Activated naive CD8-positive, alpha-beta T cell treated with anti-CD3 and anti-CD28 coated beads, Interleukin-2, amount 50 U/mL, for 24 hours (primary cell): ENCODE results near the gene CCDC71L.

Experiments
- ATAC-seq: fragments of 150-1000 bp; cut with Tn5 transposase; one replicate; pipeline ENCODE4 v1.10.0; 2021
- DNase-seq: peaks from one replicate; pipeline ENCODE4 v3.0.0; 2021
- H3K27ac Mint-ChIP-seq: one replicate; pipeline ENCODE4 v1.8.0; 2021; ENCODE audit warnings: mild to moderate bottlenecking, mixed read lengths
- H3K27me3 Mint-ChIP-seq: one replicate; pipeline ENCODE4 v1.8.0; 2021; ENCODE audit warnings: mixed read lengths
- H3K36me3 Mint-ChIP-seq: one replicate; pipeline ENCODE4 v1.8.0; 2021; ENCODE audit warnings: low read depth, mixed read lengths
- H3K4me1 Mint-ChIP-seq: one replicate; pipeline ENCODE4 v1.8.0; 2021; ENCODE audit warnings: mixed read lengths
- H3K4me3 Mint-ChIP-seq: one replicate; pipeline ENCODE4 v1.8.0; 2021; ENCODE audit warnings: mild to moderate bottlenecking, moderate library complexity, mixed read lengths
- H3K9me3 Mint-ChIP-seq: one replicate; pipeline ENCODE4 v1.8.0; 2021; ENCODE audit warnings: mixed read lengths

CCDC71L gene

DNA sequence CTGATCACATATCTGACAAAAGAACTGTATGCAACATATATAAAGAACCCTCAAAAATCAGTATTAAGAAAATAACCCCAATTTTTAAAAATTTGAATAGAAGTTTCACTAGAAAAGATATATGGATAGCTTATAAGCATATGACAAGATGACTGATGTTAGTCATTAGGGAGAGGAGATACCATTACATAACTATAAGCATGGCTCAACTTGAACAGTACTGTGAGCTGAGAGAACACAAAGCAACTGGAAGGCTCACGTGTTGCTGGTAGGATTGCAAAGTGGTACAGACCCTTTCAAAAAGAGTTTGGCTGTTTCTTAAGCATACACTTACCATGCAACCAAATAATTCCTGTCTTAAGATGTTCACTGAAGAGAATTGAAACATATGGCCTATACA, 14.7 kb downstream of the CCDC71L start:
- ATAC-seq (no peak), DNase-seq (no peak)
- no peaks in the 10 kb centered on the region for H3K36me3 Mint-ChIP-seq
- no peak overlapping the region for H3K4me3 Mint-ChIP-seq
- no peaks in the 10 kb centered on the region for H3K4me1 Mint-ChIP-seq
- no peak overlapping the region for H3K27ac Mint-ChIP-seq
- H3K27me3 Mint-ChIP-seq, result peaks cover 5% of the 10 kb centered on the region
- H3K9me3 Mint-ChIP-seq, result no peaks in the 10 kb centered on the region

DNA sequence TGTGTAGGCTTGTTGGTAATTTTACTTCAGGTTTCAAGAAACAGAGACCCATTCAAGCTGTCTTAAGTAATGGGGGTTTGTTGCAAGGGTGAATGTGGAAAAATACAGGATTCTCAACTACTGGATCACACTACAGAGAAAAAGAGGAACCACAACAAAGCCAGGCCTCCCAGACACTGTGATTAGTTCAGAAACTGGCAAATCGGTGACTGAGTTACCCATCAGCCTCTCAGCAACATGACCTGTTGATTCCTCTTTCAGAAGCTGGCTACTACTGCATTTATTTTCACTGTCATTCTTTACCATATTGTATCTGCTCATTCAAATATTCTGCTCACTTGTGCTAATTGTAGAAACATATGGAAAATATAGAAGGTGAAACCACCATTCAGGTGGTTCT, 16.0 kb downstream of the CCDC71L start:
- Mint-ChIP-seq H3K4me1 (no peaks in the 10 kb centered on the region), H3K27ac (no peak overlapping the region), H3K9me3 (no peaks in the 10 kb centered on the region), H3K36me3 (no peaks in the 10 kb centered on the region), H3K4me3 (no peak overlapping the region), H3K27me3 (peaks cover 10% of the 10 kb centered on the region)
- ATAC-seq (no peak), DNase-seq (no peak)

DNA sequence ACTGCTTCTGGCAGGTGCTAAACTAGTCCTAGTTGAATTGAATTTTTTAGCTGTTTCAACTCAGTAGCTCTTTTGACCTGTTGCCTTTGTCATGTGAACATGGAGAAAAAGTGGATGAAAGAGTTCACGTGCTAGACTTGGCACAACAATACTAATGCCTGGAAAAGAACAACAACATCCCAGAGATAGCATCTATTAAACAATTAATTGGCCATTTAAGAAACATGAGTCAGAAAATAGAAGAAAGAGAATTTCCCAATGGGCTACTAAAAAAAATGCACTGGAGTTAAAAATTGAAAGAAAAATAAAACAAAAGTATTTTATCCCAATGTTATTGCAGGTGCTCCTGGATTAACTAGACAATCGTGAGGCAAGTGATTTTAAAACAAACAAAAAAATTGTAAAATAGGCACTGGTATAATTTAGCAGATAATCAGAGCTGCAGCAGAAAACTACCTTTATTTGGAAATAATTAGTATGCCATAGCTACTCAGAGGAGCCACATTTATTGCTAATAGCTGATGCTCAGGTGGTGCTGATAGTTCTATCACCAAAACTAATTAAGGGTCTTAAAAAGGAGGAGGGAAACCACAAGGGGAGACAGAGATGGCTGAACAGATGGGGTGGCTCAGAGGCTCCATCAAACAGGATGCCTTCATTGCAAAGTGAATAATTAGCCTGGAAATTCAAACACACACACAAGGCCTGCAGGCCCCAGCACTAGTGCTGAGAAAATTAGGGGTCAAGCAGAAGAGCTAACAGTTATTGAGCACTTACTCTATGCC, 17.6 kb downstream of the CCDC71L start:
- no peaks in the 10 kb centered on the region for H3K9me3 Mint-ChIP-seq
- DNase-seq, result no peak
- ATAC-seq, result no peak
- H3K27me3 Mint-ChIP-seq, result peaks cover 17% of the 10 kb centered on the region
- no peak overlapping the region for H3K27ac Mint-ChIP-seq
- no peaks in the 10 kb centered on the region for H3K36me3 Mint-ChIP-seq
- H3K4me3 Mint-ChIP-seq, result no peak overlapping the region
- no peaks in the 10 kb centered on the region for H3K4me1 Mint-ChIP-seq

DNA sequence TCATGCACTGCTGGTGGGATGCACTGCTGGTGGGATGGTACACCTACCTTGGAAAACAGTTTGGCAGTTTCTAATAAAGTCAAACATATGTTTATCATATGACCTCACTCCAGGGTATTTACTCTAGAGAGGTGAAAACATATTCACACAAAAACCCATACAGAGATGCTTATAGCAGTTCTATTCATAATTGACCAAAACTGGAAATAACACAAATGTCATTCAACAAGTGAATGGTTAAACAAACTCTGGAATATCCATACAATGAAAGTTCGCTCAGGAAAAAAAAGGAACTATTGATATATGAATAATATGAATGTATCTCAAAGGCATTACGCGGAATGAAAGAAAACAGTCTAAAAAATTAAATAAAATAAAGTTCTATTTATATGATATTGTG, 19.5 kb downstream of the CCDC71L start:
- ATAC-seq (no peak), DNase-seq (no peak)
- H3K4me3 Mint-ChIP-seq, result no peak overlapping the region
- H3K9me3 Mint-ChIP-seq, result no peaks in the 10 kb centered on the region
- no peak overlapping the region for H3K27ac Mint-ChIP-seq
- H3K4me1 Mint-ChIP-seq, result no peaks in the 10 kb centered on the region
- H3K36me3 Mint-ChIP-seq, result no peaks in the 10 kb centered on the region
- peaks cover 18% of the 10 kb centered on the region for H3K27me3 Mint-ChIP-seq

DNA sequence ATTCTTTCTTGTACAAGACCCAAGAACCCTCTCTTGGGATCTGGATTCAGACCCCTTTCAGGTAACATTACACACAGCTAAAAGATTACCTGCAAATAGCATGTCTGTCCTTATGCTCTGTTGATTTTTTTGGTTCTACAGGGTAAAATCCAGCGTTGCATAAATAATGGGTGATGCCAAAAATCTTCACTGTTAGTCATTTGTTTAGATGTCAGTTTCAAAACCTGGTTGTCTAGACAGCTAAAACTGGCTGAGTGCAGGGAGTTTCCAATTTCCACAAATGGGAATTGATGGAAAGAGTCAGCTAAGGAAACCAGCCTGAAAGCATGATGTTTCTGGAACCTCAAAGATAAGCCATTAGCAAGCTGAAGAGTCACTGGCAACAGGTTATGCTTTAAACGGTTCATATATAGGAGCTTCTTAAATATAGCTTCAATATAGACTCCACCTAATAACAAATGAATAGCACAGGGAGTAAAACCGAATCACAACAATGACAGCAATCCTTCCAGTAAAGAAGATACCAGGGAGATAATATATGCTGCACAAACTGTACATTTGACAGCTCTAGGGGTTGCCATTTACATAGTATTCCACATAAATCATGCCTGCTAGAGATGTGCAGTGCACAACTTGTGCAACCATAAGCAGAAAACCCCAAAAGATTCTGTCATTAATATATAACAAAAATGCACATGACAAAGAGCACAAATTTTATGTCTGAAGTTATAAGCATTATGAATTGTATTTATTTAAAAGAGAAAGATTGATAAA, 20.4 kb downstream of the CCDC71L start:
- no peak for ATAC-seq
- no peak for DNase-seq
- H3K4me3 Mint-ChIP-seq, result no peak overlapping the region
- no peaks in the 10 kb centered on the region for H3K4me1 Mint-ChIP-seq
- H3K27ac Mint-ChIP-seq, result no peak overlapping the region
- no peaks in the 10 kb centered on the region for H3K36me3 Mint-ChIP-seq
- peaks cover 19% of the 10 kb centered on the region for H3K27me3 Mint-ChIP-seq
- no peaks in the 10 kb centered on the region for H3K9me3 Mint-ChIP-seq

DNA sequence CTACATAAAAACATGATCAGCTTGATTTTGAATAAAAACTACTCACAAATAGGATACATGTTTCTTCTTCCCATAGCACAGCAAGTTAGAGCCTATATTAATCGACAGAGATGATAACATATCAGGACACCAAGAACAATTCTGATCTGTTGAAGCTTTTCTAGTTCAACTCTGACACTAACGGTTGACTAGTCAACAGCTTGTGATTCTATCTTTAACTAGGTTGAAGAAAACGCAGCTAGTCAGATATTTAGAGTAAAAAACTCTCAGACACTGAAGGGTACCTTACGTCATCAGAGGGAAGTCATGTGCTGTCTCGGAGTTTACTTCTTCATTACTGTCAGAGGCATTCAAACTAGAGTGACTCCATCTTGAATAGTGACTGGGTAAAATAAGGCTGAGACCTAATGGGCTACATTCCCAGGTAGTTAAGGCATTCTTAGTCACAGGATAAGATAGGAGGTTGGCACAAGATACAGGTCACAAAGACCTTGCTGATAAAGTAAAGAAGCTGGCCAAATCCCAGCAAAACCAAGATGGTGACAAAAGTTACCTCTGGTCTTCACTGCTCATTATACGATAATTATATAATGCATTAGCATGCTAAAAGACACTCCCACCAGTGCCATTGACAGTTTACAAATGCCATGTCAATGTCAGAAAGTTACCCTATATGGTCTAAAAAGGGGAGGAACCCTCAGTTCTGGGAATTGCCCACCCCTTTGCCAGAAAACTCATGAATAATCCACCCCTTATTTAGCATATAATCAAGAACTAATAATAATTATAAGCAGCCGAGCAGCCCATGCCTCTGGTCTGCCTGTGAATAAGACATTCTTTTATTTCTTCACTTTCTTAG, 21.3 kb downstream of the CCDC71L start:
- ATAC-seq (no peak), DNase-seq (no peak)
- Mint-ChIP-seq H3K36me3 (no peaks in the 10 kb centered on the region), H3K27me3 (peaks cover 27% of the 10 kb centered on the region), H3K4me3 (no peak overlapping the region), H3K4me1 (no peaks in the 10 kb centered on the region), H3K27ac (no peak overlapping the region), H3K9me3 (no peaks in the 10 kb centered on the region)

DNA sequence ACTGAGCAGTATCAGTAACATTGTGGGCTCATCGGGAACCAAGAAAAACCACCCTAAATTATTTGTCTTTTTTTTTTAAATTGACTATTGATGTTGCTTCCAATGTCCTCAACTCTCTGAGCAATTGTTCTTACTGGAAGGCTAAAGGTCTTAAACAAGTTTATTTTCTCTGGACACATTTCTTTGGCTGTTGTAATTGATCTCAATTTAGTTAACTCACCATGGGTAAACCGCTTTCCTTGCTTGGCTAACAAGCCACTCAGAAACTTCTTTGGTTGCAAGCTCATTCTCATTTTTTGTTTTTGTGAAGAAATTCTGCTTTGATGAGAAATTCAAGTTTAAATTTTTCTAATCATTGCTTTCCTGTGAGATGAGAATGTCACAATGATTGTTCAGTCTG, 25.5 kb downstream of the CCDC71L start:
- no peak for ATAC-seq
- Mint-ChIP-seq H3K4me3 (no peak overlapping the region), H3K27me3 (peaks cover 25% of the 10 kb centered on the region), H3K36me3 (no peaks in the 10 kb centered on the region), H3K9me3 (no peaks in the 10 kb centered on the region), H3K27ac (no peak overlapping the region), H3K4me1 (no peaks in the 10 kb centered on the region)
- DNase-seq, result no peak

DNA sequence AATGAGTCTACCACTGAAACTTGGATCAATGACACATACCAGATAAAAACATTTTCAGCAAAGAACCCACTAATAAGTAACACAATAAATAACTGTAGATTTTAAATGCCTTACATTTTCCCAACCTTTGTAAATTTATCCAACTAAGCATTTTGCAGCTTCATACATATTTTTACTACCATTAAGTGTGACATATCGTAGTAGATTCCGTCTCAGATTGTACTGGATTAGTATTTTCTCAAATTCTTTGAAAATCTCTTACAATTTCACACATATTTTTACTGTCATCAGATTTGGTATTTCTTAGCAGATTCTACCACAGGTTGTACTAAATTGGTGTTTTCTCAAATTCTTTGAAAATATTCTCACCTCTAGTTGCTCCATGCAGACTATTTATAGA, 26.0 kb downstream of the CCDC71L start:
- H3K27me3 Mint-ChIP-seq, result peaks cover 20% of the 10 kb centered on the region
- DNase-seq (no peak), ATAC-seq (no peak)
- H3K36me3 Mint-ChIP-seq, result no peaks in the 10 kb centered on the region
- no peak overlapping the region for H3K27ac Mint-ChIP-seq
- no peaks in the 10 kb centered on the region for H3K4me1 Mint-ChIP-seq
- H3K4me3 Mint-ChIP-seq, result no peak overlapping the region
- H3K9me3 Mint-ChIP-seq, result no peaks in the 10 kb centered on the region

DNA sequence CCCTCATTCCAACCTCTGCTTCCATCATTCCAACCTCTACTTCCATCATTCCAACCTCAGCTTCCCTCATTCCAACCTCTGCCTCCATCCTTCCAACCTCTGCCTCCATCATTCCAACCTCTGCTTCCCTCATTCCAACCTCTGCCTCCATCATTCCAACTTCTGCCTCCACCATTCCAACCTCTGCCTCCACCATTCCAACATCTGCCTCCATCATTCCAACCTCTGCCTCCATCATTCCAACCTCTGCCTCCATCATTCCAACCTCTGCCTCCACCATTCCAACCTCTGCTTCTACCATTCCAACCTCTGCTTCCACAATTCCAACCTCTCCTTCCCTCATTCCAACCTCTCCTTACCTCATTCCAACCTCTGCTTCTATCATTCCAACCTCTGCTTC, 30.3 kb downstream of the CCDC71L start:
- no peaks in the 10 kb centered on the region for H3K9me3 Mint-ChIP-seq
- ATAC-seq, result no peak

DNA sequence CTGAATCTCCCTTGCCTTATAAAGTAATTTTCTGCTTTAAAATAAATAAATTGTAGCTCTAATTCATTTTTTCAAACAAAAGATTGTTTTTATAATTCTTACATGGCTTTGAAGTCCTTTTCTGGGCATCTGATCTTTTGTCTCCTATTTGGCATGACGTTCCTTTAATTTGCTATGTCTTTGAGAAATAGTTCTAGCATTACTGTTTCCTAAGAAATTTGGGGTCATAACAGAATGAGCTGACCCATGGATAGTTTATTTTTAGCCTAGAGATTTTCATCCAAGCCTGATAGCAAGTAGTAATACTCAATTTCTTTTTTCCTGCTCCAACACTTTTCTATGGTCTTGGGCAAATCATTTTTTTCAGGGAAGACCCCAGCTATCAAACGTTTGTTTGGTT, 31.4 kb downstream of the CCDC71L start:
- ATAC-seq, result no peak
- no peaks in the 10 kb centered on the region for H3K4me1 Mint-ChIP-seq
- peaks cover 7% of the 10 kb centered on the region for H3K27me3 Mint-ChIP-seq

More for the DNA sequence above, 30.3 kb downstream of the CCDC71L start:
- Mint-ChIP-seq H3K4me1 (no peaks in the 10 kb centered on the region), H3K36me3 (no peaks in the 10 kb centered on the region), H3K27ac (no peak overlapping the region), H3K4me3 (no peak overlapping the region), H3K27me3 (peaks cover 16% of the 10 kb centered on the region)
- no peak for DNase-seq

DNA sequence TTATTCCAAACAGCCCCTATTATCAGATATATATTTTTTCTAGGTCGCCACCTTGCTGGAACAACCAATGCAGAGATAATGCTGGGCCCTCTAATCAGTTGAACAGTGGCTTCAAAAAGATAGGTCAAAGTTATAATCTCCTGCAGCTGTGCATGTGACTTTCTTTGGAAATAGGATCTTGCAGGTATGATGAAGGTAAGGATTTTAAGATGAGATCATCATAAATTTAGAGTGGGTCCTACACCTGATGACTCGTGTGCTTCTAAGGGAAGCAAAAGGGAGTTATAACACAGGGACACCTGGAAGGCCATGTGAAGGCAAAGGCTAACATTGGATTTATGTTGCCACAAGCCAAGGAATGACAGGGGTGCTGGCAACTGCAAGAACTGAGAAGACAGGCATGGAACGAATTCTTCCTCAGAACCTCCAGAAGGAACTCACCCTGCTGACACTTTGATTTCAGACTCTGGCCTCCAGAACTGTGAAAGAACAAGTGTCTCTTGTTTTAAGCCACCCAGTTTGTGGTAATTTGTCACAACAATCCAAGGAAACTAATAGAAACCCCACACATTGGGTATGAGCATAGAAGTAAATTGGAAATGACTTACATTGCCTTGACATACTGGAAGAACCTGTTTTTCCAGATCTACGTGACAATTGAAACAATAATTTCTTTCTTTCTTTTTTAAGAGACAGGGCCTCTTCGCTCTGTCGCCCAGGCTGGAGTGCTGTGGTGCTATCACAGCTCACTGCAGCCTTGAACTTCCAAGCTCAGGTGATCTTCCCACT, 34.4 kb downstream of the CCDC71L start:
- Mint-ChIP-seq H3K36me3 (no peaks in the 10 kb centered on the region), H3K4me3 (no peak overlapping the region), H3K9me3 (peaks cover 7% of the 10 kb centered on the region), H3K4me1 (no peaks in the 10 kb centered on the region), H3K27me3 (peaks cover 13% of the 10 kb centered on the region), H3K27ac (no peak overlapping the region)
- no peak for ATAC-seq
- no peak for DNase-seq

More for the DNA sequence above, 31.4 kb downstream of the CCDC71L start:
- Mint-ChIP-seq H3K36me3 (no peaks in the 10 kb centered on the region), H3K27ac (no peak overlapping the region), H3K4me3 (no peak overlapping the region), H3K9me3 (no peaks in the 10 kb centered on the region)
- no peak for DNase-seq

DNA sequence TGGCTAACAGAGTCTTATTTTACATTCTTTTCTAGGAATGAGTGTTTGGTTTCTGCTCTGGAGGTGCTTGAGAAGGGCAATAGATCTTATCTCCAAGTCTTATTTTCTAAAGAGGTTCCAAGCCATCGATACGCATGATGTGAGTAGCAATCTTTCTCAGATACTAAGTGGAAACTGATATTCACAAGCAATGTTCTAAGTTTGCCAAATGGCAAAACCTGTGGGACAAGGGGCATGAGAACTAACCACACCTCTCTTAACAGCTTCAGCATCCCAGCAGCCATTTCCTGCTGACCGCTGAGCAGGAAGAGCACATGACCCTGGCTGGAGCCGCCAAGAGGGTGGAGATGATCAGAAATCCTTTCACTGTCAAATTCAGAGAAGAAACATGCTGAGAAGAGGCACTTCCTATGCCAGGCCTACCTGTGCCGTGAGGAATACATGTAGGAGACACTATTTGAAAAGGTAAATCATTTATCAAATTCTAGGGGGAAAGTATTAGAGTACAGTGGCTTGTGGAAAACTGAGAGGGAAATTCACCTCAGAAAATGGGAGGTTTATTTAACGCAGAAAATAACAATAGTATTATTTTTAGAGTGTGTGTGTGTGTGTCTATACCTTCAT, 35.2 kb downstream of the CCDC71L start:
- H3K4me1 Mint-ChIP-seq, result no peaks in the 10 kb centered on the region
- peaks cover 13% of the 10 kb centered on the region for H3K27me3 Mint-ChIP-seq
- no peak overlapping the region for H3K27ac Mint-ChIP-seq
- H3K36me3 Mint-ChIP-seq, result no peaks in the 10 kb centered on the region
- H3K4me3 Mint-ChIP-seq, result no peak overlapping the region
- no peak for ATAC-seq
- peaks cover 10% of the 10 kb centered on the region for H3K9me3 Mint-ChIP-seq
- no peak for DNase-seq

DNA sequence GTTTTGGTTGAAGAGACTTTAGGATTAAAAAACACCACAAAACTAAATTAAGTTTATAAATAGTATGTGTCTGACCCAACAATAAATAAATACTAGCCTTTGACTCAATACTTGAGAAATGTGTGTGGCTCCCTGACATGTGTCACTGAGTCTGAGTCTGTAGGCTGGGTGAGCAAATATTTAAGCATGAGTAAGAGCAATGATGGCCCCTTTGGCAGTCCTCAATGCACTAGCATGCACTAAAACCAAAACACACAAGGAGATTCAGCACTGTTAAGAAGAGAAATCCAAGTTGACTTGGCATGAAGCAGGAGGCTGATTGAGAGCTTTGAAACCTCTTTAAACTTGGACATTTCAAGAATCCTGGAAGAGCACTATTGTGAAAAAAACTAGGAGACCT, 37.1 kb downstream of the CCDC71L start:
- Mint-ChIP-seq H3K36me3 (no peaks in the 10 kb centered on the region), H3K27me3 (peaks cover 13% of the 10 kb centered on the region), H3K4me3 (no peak overlapping the region), H3K4me1 (no peaks in the 10 kb centered on the region), H3K27ac (no peak overlapping the region), H3K9me3 (peaks cover 10% of the 10 kb centered on the region)
- DNase-seq, result no peak
- no peak for ATAC-seq

DNA sequence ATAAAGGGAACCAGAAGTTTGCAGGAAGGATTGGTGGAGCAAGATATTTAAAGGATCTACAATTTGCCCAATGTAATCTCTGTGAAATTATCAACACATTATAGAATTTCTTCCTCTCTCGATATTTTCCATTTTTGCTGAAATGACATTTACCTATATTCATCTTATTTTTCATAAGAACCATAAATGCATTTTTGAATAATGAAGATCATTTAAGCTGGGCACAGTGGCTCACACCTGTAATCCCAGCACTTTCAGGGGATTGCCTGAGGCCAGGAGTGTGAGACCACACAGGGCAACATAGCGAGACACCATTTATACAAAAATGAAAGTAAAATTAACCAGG, 37.7 kb downstream of the CCDC71L start:
- DNase-seq (no peak), ATAC-seq (no peak)
- peaks cover 10% of the 10 kb centered on the region for H3K9me3 Mint-ChIP-seq
- H3K27me3 Mint-ChIP-seq, result peaks cover 13% of the 10 kb centered on the region
- H3K36me3 Mint-ChIP-seq, result no peaks in the 10 kb centered on the region
- H3K4me3 Mint-ChIP-seq, result no peak overlapping the region
- no peak overlapping the region for H3K27ac Mint-ChIP-seq
- H3K4me1 Mint-ChIP-seq, result no peaks in the 10 kb centered on the region
